ENCODE results near the gene UPF1. TPM values are rescaled to one million over a fixed set of nuclear protein-coding genes. Genes with fewer than 3 reads are reported as not detected.

Gene UPF1
- total RNA-seq, 1 donor from 2014 or later = 46.5 TPM

GRCh38 chr19:18840288-18841267, 8.8 kb downstream of the UPF1 start:
- TF ChIP-seq CTCF (conservative IDR thresholded peaks at IDR 0.05; ENCODE audit: low read depth, low read length) = no peak

GRCh38 chr19:18841400-18841799, 9.6 kb downstream of the UPF1 start:
- no peak for DNase-seq (ENCODE audit: low read depth)
- no peak for TF ChIP-seq CTCF (conservative IDR thresholded peaks at IDR 0.05; ENCODE audit: low read depth, low read length)
- no peak overlapping the region for H3K4me3 ChIP-seq (ENCODE audit: low read depth, low read length)

More at GRCh38 chr19:18840288-18841267, 8.8 kb downstream of the UPF1 start:
- DNase-seq (ENCODE audit: low read depth) = no peak
- H3K4me3 ChIP-seq (ENCODE audit: low read depth, low read length) = no peak overlapping the region

- no peak for TF ChIP-seq CTCF (conservative IDR thresholded peaks at IDR 0.05; ENCODE audit: low read depth, low read length)
- H3K4me3 ChIP-seq (ENCODE audit: low read depth, low read length) = no peak overlapping the region
Measured at GRCh38 chr19:18842166-18842565, 10.4 kb downstream of the UPF1 start.

DNA sequence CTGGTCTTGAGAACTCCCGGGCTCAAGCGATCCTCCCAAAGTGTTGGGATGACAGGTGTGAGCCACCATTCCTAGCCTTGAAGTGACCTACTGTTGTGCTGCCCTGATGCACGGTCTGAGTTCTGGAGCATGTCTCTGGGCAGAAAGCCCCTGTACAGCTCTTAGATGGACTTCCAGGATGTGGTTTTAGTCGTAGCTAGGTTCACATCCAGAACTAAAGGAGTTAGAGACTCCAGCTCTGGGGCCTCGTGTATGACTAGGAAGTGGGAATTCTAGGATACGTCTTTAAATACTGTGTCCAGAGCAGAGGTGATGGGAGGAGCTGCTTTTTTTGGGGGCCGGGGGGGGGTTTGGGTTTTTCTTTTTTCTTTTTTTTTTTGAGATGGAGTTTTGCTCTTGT, 12.2 kb downstream of the UPF1 start:
- no peak overlapping the region for H3K4me3 ChIP-seq (ENCODE audit: low read depth, low read length)
- no peak for TF ChIP-seq CTCF (conservative IDR thresholded peaks at IDR 0.05; ENCODE audit: low read depth, low read length)
- DNase-seq (ENCODE audit: low read depth) = no peak

More at GRCh38 chr19:18842166-18842565, 10.4 kb downstream of the UPF1 start:
- no peak for DNase-seq (ENCODE audit: low read depth)

GRCh38 chr19:18844806-18845329, 13.1 kb downstream of the UPF1 start:
- no peak for TF ChIP-seq CTCF (conservative IDR thresholded peaks at IDR 0.05; ENCODE audit: low read depth, low read length)
- DNase-seq (ENCODE audit: low read depth) = no peak
- H3K4me3 ChIP-seq (ENCODE audit: low read depth, low read length) = no peak overlapping the region

DNA sequence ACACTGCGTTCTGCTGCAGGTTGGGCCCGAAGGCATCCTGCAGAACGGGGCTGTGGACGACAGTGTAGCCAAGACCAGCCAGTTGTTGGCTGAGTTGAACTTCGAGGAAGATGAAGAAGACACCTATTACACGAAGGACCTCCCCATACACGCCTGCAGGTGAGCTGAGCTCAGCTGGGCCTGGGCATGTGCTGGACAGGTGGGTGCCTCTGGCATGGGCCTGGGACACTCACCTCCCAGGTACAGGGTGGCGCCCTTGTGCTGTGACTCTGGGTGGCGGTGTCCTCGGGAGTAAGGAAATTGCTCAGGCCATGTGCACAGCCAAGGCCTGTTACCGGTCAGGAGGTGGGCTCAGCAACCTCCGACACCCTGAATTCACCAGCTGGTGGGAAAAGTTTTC, 14.2 kb downstream of the UPF1 start:
- DNase-seq (ENCODE audit: low read depth) = no peak

More for the DNA sequence above, 14.2 kb downstream of the UPF1 start:
- no peak overlapping the region for H3K4me3 ChIP-seq (ENCODE audit: low read depth, low read length)
- no peak for TF ChIP-seq CTCF (conservative IDR thresholded peaks at IDR 0.05; ENCODE audit: low read depth, low read length)
